H9 (cell line): ENCODE measurements around the gene KLHDC3. TPM values are rescaled to one million over a fixed set of nuclear protein-coding genes. Genes with fewer than 3 reads are reported as not detected.
A peak's percentile ranks its signal among the peaks of the same experiment; 100 is the strongest.

Experiments used
- DNase-seq: peaks from one replicate; pipeline ENCODE4 v3.0.0-alpha.2; 2017
- H2AFZ ChIP-seq: one replicate; pipeline ENCODE4 v1.6.1; 2013; ENCODE audit warnings: mild to moderate bottlenecking, low read length, control low read depth, moderate library complexity
- H2AK5ac ChIP-seq: 2 replicates; pipeline ENCODE4 v1.6.1; 2013; ENCODE audit warnings: low read length, control low read depth, mixed read lengths; ENCODE audit not compliant: insufficient read length
- H2BK120ac ChIP-seq: one replicate; pipeline ENCODE4 v1.6.1; 2013; ENCODE audit warnings: low read depth, mild to moderate bottlenecking, low read length, control low read depth, inconsistent platforms; ENCODE audit not compliant: poor library complexity, severe bottlenecking
- H2BK12ac ChIP-seq: 2 replicates; pipeline ENCODE4 v1.6.1; 2013; ENCODE audit warnings: low read length, control low read depth, mixed read lengths, low read depth; ENCODE audit not compliant: insufficient read length
- H2BK15ac ChIP-seq: 2 replicates; pipeline ENCODE4 v1.6.1; 2013; ENCODE audit warnings: low read depth, low read length, control low read depth
- H2BK20ac ChIP-seq: one replicate; pipeline ENCODE4 v1.6.1; 2013; ENCODE audit warnings: low read depth, mild to moderate bottlenecking, low read length, control low read depth, inconsistent platforms; ENCODE audit not compliant: poor library complexity, severe bottlenecking
- H2BK5ac ChIP-seq: 2 replicates; pipeline ENCODE4 v1.6.1; 2013; ENCODE audit warnings: low read length, control low read depth, mixed read lengths; ENCODE audit not compliant: insufficient read length
- H3K14ac ChIP-seq: 2 replicates; pipeline ENCODE4 v1.6.1; 2013; ENCODE audit warnings: low read length, control low read depth; ENCODE audit not compliant: insufficient read depth
- H3K18ac ChIP-seq: 2 replicates; pipeline ENCODE4 v1.6.1; 2013; ENCODE audit warnings: low read depth, mild to moderate bottlenecking, mixed read lengths, low read length, control low read depth; ENCODE audit not compliant: insufficient read length
- H3K23ac ChIP-seq: 2 replicates; pipeline ENCODE4 v1.6.1; 2013; ENCODE audit warnings: low read length, control low read depth, mixed read lengths, low read depth; ENCODE audit not compliant: insufficient read length
- H3K23me2 ChIP-seq: 2 replicates; pipeline ENCODE4 v1.6.1; 2013; ENCODE audit warnings: low read depth, mild to moderate bottlenecking, mixed read lengths, low read length, control low read depth; ENCODE audit not compliant: insufficient read length, poor library complexity, severe bottlenecking
- H3K27ac ChIP-seq: 2 replicates; pipeline ENCODE4 v1.5.1; 2013; ENCODE audit warnings: low read length, control low read depth, mixed read lengths, low read depth; ENCODE audit not compliant: insufficient read length
- H3K27me3 ChIP-seq: 2 replicates; pipeline ENCODE4 v1.6.1; 2013; ENCODE audit warnings: low read length, control low read depth, inconsistent platforms; ENCODE audit not compliant: insufficient read depth
- H3K4ac ChIP-seq: 2 replicates; pipeline ENCODE4 v1.6.1; 2013; ENCODE audit warnings: low read depth, mild to moderate bottlenecking, control low read depth, inconsistent platforms, low read length, moderate library complexity
- H3K4me1 ChIP-seq: 2 replicates; pipeline ENCODE4 v1.6.1; 2013; ENCODE audit warnings: low read length, control low read depth, inconsistent platforms; ENCODE audit not compliant: insufficient read depth
- H3K4me2 ChIP-seq: 2 replicates; pipeline ENCODE4 v1.6.1; 2013; ENCODE audit warnings: low read length, control low read depth, mixed read lengths; ENCODE audit not compliant: insufficient read length, insufficient read depth
- H3K56ac ChIP-seq: 2 replicates; pipeline ENCODE4 v1.6.1; 2013; ENCODE audit warnings: low read depth, mild to moderate bottlenecking, mixed read lengths, low read length, control low read depth; ENCODE audit not compliant: insufficient read length
- H3K79me1 ChIP-seq: 2 replicates; pipeline ENCODE4 v1.6.1; 2013; ENCODE audit warnings: low read depth, mild to moderate bottlenecking, moderate library complexity, low read length, control low read depth, inconsistent platforms; ENCODE audit not compliant: insufficient read depth, poor library complexity, severe bottlenecking
- H3K79me2 ChIP-seq: 2 replicates; pipeline ENCODE4 v1.6.1; 2013; ENCODE audit warnings: low read length, control low read depth, inconsistent platforms; ENCODE audit not compliant: insufficient read depth
- H3K9ac ChIP-seq: 2 replicates; pipeline ENCODE4 v1.6.1; 2013; ENCODE audit warnings: low read length, control low read depth, mixed read lengths; ENCODE audit not compliant: insufficient read length; ENCODE audit errors: extremely low read depth
- H3K9me3 ChIP-seq: one replicate; pipeline ENCODE4 v1.6.1; 2013; ENCODE audit warnings: low read depth, low read length, inconsistent platforms; ENCODE audit not compliant: control insufficient read depth
- H3T11ph ChIP-seq: one replicate; pipeline ENCODE4 v1.6.1; 2013; ENCODE audit warnings: mild to moderate bottlenecking, low read length, control low read depth, inconsistent platforms
- H4K20me1 ChIP-seq: one replicate; pipeline ENCODE4 v1.6.1; 2013; ENCODE audit not compliant: control insufficient read depth, insufficient read length, insufficient read depth
- H4K5ac ChIP-seq: 2 replicates; pipeline ENCODE4 v1.6.1; 2013; ENCODE audit warnings: low read depth, mild to moderate bottlenecking, mixed read lengths, low read length, control low read depth; ENCODE audit not compliant: insufficient read length
- H4K8ac ChIP-seq: replicated peaks from 2 replicates; pipeline ENCODE4 v1.6.1; 2013; ENCODE audit warnings: low read length, control low read depth, mixed read lengths, low read depth; ENCODE audit not compliant: insufficient read length
- H4K91ac ChIP-seq: 2 replicates; pipeline ENCODE4 v1.6.1; 2013; ENCODE audit warnings: low read depth, mild to moderate bottlenecking, moderate library complexity, mixed read lengths, low read length, control low read depth; ENCODE audit not compliant: insufficient read length
- H3K27ac Mint-ChIP-seq, 3 experiments: 2 replicates in 2 of 3; 3 replicates in 1 of 3; pipeline ENCODE4 v1.8.0; 2020 to 2021; ENCODE audit warnings: mixed read lengths in 3 of 3, mild to moderate bottlenecking in 1 of 3, moderate library complexity in 1 of 3
- H3K27me3 Mint-ChIP-seq: 2 replicates; pipeline ENCODE4 v1.8.0; 2021; ENCODE audit warnings: low read depth, mild to moderate bottlenecking, moderate library complexity, mixed read lengths
- H3K36me3 Mint-ChIP-seq, 3 experiments: 2 replicates in 2 of 3; 3 replicates in 1 of 3; pipeline ENCODE4 v1.8.0; 2020 to 2021; ENCODE audit warnings: low read depth in 3 of 3, mixed read lengths in 3 of 3; ENCODE audit not compliant: insufficient read depth in 1 of 3
- H3K4me1 Mint-ChIP-seq, 2 experiments: 2 replicates each; pipeline ENCODE4 v1.8.0; 2020; ENCODE audit warnings: mixed read lengths in 2 of 2
- H3K4me3 Mint-ChIP-seq, 2 experiments: 2 replicates in 1 of 2; 3 replicates in 1 of 2; pipeline ENCODE4 v1.8.0; 2020 to 2021; ENCODE audit warnings: mild to moderate bottlenecking in 2 of 2, mixed read lengths in 2 of 2, moderate library complexity in 1 of 2
- H3K9me3 Mint-ChIP-seq, 2 experiments: 2 replicates in 1 of 2; 3 replicates in 1 of 2; pipeline ENCODE4 v1.8.0; 2020; ENCODE audit warnings: mild to moderate bottlenecking in 2 of 2, mixed read lengths in 2 of 2, moderate library complexity in 1 of 2
- CTCF ChIP-seq: fragments of 200-600 bp; sonication (generic); conservative IDR thresholded peaks from 3 replicates; pipeline ENCODE4 v1.8.0; 2021; ENCODE audit warnings: antibody characterized with exemption, mild to moderate bottlenecking
- WGBS: extraction: QIAGEN DNeasy Blood & Tissue Kit; methylation state at CpG from one replicate; pipeline ENCODE4 v1.1.7; 2013; ENCODE audit warnings: missing lambda C conversion rate, low lambda C conversion rate, mixed read lengths; ENCODE audit not compliant: insufficient read length; ENCODE audit errors: extremely low coverage; 5-methylcytosine and 5-hydroxymethylcytosine counted together
- total RNA-seq: library from RNA; stranded (reverse); gene quantifications from 2 replicates; pipeline ENCODE4 v1.2.1, GENCODE V29; 2021

KLHDC3 gene
- total RNA-seq, 1 experiment from 2014 or later, result 146 TPM

- no peaks in the 10 kb centered on the region for H3K4me1 ChIP-seq
- no peak for TF ChIP-seq CTCF
- no peaks in the 10 kb centered on the region for H3K9me3 ChIP-seq
- no peak overlapping the region for H2BK15ac ChIP-seq
- no peak overlapping the region for H3K4ac ChIP-seq
- H3K79me2 ChIP-seq, result no peaks in the 10 kb centered on the region
- peaks cover 4 to 10% (median 10%) of the 10 kb centered on the region in 3 experiments; a peak in 5 of 7 replicates for H3K36me3 Mint-ChIP-seq
- WGBS, result no CpG with 5 or more reads among the region's 3 CpGs
- no peaks in the 10 kb centered on the region for H3K9me3 Mint-ChIP-seq
- no peaks in the 10 kb centered on the region for H3K79me1 ChIP-seq
- no peak overlapping the region for H2AK5ac ChIP-seq
- no peaks in the 10 kb centered on the region for H4K20me1 ChIP-seq
- H2BK12ac ChIP-seq, result no peak overlapping the region
- no peak overlapping the region for H3K18ac ChIP-seq
- no peak overlapping the region for H3K23ac ChIP-seq
- H3K4me2 ChIP-seq, result no peak overlapping the region
- H2BK20ac ChIP-seq, result no peak overlapping the region
- H3T11ph ChIP-seq, result no peak overlapping the region
- no peak overlapping the region for H2BK120ac ChIP-seq
- peaks cover 7% of the 10 kb centered on the region for H3K23me2 ChIP-seq
- H3K4me1 Mint-ChIP-seq, result peaks cover 4 to 8% of the 10 kb centered on the region in 2 experiments
- no peak for DNase-seq
- no peaks in the 10 kb centered on the region for H3K27me3 Mint-ChIP-seq
- no peak overlapping the region for H4K8ac ChIP-seq
- H3K9ac ChIP-seq, result peak overlapping the region; percentile 25
- no peak overlapping the region for H4K91ac ChIP-seq
- no peak overlapping the region for H3K56ac ChIP-seq
- H4K5ac ChIP-seq, result no peak overlapping the region
- H3K27ac ChIP-seq, result no peak overlapping the region
- no peak overlapping the region for H3K14ac ChIP-seq
- no peak overlapping the region for H2AFZ ChIP-seq
- no peak overlapping the region for H3K4me3 Mint-ChIP-seq
- H3K27me3 ChIP-seq, result no peaks in the 10 kb centered on the region
- no peak overlapping the region for H2BK5ac ChIP-seq
- H3K27ac Mint-ChIP-seq, result 0 out of 7 replicates have a peak overlapping the region, but pooled peaks of 1 of the 3 experiments have one; percentile 12
Observed at GRCh38 chr6:42973926-42974325, 40.1 kb upstream of the KLHDC3 start.
